ENCODE results near the gene BCAS3.

BCAS3 gene

DNA sequence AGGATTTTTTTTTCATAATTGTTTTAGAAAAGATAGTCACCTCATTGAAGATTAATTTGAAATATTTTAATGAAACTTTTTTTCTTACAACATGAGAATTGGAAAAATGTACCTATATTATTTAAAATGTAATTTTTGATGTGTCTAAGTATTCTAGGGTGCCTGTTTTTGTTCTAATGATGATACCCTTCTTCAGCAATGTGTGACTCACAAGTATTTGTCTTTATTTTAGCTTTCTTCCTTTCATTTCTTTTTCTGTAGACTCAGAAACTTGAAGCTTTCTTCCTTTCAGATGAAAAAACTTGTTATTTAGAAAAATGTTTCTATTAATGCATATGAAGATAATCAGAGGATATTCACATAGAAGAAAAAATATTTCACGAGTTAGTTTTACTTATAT is 231.8 kb downstream of the BCAS3 start:
- Histone ChIP-seq H3K27me3 (no peaks in the 10 kb centered on the region), H3K9me3 (no peaks in the 10 kb centered on the region), H3K4me1 (peaks cover 5% of the 10 kb centered on the region; the same call in 1 of the 2 replicates), H3K4me3 (ENCODE audit: low read depth, low read length) (no peak overlapping the region), H3K36me3 (no peaks in the 10 kb centered on the region)
- TF ChIP-seq, protein P1, sequence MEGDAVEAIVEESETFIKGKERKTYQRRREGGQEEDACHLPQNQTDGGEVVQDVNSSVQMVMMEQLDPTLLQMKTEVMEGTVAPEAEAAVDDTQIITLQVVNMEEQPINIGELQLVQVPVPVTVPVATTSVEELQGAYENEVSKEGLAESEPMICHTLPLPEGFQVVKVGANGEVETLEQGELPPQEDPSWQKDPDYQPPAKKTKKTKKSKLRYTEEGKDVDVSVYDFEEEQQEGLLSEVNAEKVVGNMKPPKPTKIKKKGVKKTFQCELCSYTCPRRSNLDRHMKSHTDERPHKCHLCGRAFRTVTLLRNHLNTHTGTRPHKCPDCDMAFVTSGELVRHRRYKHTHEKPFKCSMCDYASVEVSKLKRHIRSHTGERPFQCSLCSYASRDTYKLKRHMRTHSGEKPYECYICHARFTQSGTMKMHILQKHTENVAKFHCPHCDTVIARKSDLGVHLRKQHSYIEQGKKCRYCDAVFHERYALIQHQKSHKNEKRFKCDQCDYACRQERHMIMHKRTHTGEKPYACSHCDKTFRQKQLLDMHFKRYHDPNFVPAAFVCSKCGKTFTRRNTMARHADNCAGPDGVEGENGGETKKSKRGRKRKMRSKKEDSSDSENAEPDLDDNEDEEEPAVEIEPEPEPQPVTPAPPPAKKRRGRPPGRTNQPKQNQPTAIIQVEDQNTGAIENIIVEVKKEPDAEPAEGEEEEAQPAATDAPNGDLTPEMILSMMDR (IDR thresholded peaks at IDR 0.05; ENCODE audit: low read depth, low read length), result no peak
- DNase-seq, result no peak

DNA sequence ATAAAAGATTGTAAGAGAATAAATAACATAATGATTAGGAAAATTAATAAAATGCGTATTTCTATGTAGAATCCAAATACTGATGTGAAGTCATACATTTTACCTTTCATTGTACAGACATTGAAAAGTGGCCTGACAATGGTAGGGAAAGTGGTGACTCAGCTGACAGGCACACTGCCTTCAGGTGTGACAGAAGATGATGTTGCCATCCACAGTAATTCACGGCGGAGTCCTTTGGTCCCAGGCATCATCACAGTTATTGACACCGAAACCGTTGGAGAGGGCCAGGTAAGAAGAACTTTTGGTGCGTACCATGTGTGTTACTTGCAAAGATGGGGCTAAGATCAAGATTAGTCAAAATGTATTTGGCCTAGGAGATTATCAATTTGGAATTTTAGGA is 232.8 kb downstream of the BCAS3 start:
- TF ChIP-seq, protein P1 (IDR thresholded peaks at IDR 0.05; ENCODE audit: low read depth, low read length), result no peak
- DNase-seq, result no peak
- Histone ChIP-seq H3K36me3 (no peaks in the 10 kb centered on the region), H3K9me3 (no peaks in the 10 kb centered on the region), H3K4me3 (ENCODE audit: low read depth, low read length) (no peak overlapping the region), H3K4me1 (peaks cover 5% of the 10 kb centered on the region; the same call in 1 of the 2 replicates), H3K27me3 (no peaks in the 10 kb centered on the region)

DNA sequence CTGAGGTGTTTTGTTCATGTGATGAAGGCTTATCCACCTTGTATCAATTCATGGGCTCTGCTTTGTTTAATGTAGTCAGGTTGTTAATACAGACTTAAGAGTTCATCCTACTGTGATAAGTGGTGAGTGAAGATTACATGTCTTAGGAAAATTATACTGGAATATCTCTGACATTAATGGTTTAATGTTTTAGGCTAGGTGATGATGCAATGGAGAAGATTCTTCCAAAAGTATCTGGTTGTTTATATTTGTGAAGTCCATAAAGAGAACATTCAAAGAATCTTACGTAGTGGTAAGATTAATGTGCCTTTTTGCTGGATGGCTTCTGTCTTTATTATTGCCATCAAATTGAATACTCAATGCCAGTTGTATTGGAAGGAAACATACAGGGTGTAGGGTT is 236.4 kb downstream of the BCAS3 start:
- Histone ChIP-seq H3K4me3 (ENCODE audit: low read depth, low read length) (no peak overlapping the region), H3K9me3 (no peaks in the 10 kb centered on the region), H3K27me3 (no peaks in the 10 kb centered on the region), H3K4me1 (no peaks in the 10 kb centered on the region), H3K36me3 (no peaks in the 10 kb centered on the region)
- no peak for DNase-seq
- TF ChIP-seq, protein P1 (IDR thresholded peaks at IDR 0.05; ENCODE audit: low read depth, low read length), result no peak

DNA sequence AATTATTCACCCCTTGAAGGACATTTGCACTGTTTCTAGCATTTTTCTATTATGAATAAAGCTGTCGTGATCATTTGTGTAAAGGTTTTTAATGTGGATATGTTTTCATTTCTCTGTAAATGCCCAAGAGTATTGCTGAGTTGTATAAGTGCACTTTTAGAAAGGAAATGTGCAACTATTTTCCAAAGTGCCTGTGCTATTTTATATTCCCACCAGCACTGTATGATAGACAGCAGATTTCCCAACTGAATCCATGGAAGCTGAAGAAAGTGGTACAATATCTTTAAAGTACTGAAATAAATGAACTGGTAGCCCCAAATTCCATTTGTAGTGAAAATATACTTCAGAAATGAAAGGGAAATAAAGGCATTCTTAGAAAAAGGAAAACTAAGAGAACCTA is 238.4 kb downstream of the BCAS3 start:
- Histone ChIP-seq H3K4me1 (no peaks in the 10 kb centered on the region), H3K27me3 (no peaks in the 10 kb centered on the region), H3K36me3 (no peaks in the 10 kb centered on the region), H3K4me3 (ENCODE audit: low read depth, low read length) (no peak overlapping the region), H3K9me3 (no peaks in the 10 kb centered on the region)
- TF ChIP-seq, protein P1 (IDR thresholded peaks at IDR 0.05; ENCODE audit: low read depth, low read length), result no peak
- DNase-seq, result no peak

DNA sequence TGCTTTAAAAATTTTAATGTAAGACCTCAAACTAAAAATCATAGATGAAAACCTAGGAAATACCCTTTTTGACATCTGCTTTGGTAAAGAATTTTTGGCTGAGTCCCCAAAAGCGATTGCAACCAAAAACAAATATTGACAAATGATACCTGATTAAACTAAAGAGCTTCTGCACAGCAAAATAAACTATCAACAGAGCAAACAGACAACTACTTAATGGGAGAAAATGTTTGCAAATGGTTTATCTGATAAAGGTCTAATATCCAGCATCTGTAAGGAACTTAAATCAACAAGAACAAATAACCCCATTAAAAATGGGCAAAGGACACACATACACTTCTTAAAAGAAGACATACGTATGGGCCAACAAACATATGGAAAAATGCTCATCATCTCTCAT is 242.5 kb downstream of the BCAS3 start:
- no peak overlapping the region for H3K4me3 ChIP-seq (ENCODE audit: low read depth, low read length)
- no peak for DNase-seq
- no peaks in the 10 kb centered on the region for H3K27me3 ChIP-seq
- TF ChIP-seq, protein P1 (IDR thresholded peaks at IDR 0.05; ENCODE audit: low read depth, low read length), result no peak
- no peaks in the 10 kb centered on the region for H3K4me1 ChIP-seq
- H3K9me3 ChIP-seq, result no peaks in the 10 kb centered on the region
- H3K36me3 ChIP-seq, result no peaks in the 10 kb centered on the region

DNA sequence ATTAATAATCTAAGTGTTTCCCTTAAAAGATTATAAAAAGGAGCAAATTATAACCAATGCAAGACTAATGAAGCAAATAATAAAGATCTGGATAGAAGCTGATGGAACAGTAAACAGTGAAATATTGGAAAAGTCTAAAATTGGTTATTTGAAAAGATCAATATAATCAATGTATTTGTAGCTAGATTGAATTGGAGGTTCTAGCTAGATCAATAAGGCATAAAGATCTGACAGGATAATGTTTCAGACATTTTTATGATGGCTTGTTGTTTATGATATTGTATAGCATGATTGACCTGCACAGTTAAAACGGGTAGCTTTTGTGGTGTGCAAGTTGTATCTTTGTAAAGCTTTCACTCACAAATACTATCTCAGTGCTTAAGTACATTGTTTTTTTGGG is 245.3 kb downstream of the BCAS3 start:
- H3K4me1 ChIP-seq, result no peaks in the 10 kb centered on the region
- no peaks in the 10 kb centered on the region for H3K27me3 ChIP-seq
- no peaks in the 10 kb centered on the region for H3K36me3 ChIP-seq
- no peak overlapping the region for H3K4me3 ChIP-seq (ENCODE audit: low read depth, low read length)
- TF ChIP-seq, protein P1 (IDR thresholded peaks at IDR 0.05; ENCODE audit: low read depth, low read length), result no peak
- DNase-seq, result no peak
- H3K9me3 ChIP-seq, result no peaks in the 10 kb centered on the region
